NCI-H1436 (cell line): Measurements from ENCODE around the gene COL4A1.

Source experiments
- DNase-seq: peaks from one replicate; lab custom pipeline; 2025; lab: John Stamatoyannopoulos, UW

The COL4A1 gene

DNA sequence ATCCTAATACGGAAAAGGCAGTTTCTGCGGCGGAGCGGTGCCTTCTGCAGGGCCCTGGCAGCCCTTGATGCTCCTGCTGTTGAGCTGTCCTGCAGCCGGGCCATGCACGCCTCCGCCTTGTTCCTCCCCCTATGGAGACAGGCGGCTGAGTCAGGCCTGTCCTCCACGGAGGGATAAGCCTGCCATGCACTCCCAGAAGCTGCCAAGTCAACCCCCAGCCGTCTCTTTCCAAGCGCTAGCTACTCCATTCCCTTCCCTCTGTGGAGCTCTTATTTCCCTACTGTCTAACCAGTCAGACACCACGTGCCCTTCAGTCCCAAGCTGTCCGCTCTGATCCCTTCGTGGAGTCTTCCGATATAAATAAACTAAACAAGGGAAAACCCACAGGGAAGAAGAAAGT, 197.0 kb downstream of the COL4A1 start:
- no peak for DNase-seq

DNA sequence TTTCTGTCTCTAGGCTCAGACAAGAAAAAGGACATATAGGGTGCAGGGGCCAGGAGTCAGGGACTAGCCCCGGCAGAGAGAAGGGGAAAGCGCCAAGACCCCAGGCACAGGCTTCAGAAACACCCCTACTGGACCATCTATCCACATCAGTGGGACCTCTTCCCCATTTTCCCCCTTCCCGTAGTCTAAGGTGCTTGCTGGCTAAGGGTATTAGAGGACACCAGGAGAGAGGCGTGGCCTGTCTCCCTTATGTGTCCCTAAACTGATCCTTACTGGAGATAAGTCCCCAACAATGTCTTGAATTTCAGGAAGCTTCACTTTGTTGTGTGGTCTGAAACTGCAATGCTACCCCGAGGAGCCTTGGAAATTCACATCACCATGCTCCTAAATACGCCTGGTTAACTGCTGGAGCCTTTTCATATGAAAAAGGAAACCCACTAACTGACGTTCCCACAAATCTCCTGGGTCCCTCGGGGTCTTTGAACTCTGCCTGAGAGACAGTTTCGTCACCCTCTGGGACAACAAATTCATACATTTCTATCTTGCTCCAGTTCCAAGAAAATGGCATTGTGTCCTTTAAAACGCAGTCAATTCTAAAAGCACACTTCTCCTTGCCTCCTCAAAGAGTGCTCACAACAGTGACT, 197.7 kb downstream of the COL4A1 start:
- no peak for DNase-seq

GRCh38 chr13:110108348-110109139, 198.4 kb downstream of the COL4A1 start:
- DNase-seq, result peak; percentile 29

GRCh38 chr13:110107568-110108347, 199.2 kb downstream of the COL4A1 start:
- no peak for DNase-seq

GRCh38 chr13:110106726-110107125, 200.2 kb downstream of the COL4A1 start:
- DNase-seq, result no peak

DNA sequence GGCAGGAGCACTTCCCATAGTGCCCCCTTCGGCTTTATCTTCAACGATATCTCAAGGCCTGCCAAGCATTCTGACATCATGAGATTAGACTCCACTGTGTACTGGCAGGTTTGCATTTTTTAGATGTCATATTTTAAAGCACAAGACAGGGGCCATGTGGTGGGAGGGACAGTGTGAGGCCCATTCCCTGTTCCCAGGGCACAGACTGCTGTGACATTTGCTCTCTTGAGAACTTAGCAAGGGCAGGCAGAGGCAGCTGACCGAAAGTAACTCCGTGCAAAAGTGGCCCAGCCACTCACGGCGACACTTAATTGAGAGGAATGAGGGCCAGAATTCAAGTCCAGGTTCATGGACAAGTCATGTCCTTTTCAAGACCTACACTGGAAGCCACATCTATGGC, 201.8 kb downstream of the COL4A1 start:
- DNase-seq, result no peak

- no peak for DNase-seq
These were observed 203.4 kb downstream of the COL4A1 start for GRCh38 chr13:110103534-110103933.

- DNase-seq, result no peak
These were observed 203.9 kb downstream of the COL4A1 start for GRCh38 chr13:110103026-110103425.

DNA sequence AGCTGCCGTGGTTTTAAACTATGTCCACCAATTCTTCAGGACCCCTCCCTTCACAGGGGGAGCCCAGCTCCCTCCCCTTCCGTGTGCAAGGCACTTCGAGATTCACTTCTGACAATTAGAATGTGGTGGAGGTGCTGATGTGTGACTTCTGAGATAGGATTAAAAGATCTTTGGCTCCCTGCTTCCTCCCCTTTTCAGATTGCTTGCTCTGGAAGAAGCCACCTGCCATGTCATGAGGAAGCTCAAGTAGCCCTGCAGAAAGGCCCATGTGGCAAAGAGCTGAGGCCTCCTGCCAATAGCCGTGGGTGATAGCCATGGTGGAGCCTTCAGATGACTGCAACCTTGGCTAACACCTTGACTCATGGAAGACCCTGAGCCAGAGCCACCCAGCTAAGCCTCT, 204.9 kb downstream of the COL4A1 start:
- no peak for DNase-seq

DNA sequence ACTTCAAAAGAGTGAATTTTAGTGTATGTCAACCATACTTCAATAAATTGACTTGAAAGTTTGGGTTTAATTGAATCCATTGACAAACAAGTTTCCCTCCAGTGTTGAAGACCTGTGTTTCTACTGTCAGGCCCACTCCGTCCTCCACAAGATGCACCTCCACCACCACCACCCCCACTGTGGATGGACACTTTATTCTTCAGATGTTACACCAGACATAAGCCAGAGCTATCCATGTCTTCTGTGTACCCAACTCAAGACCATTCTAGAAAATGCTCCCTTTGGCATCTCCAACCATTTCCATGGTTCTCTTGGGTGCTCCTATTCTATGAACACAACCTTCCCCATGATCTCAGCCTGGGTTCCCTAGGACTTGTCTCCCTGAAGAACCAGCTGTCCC, 207.0 kb downstream of the COL4A1 start:
- no peak for DNase-seq
